ENCODE data around the gene MROH2A. TPM values are rescaled to one million over a fixed set of nuclear protein-coding genes. Genes with fewer than 3 reads are reported as not detected.

The MROH2A gene
- total and polyA plus RNA-seq, 2 donors = 0.32 to 7.3 TPM

- Histone ChIP-seq H3K4me3 (ENCODE audit: low read depth, low read length) (no peak overlapping the region), H3K36me3 (ENCODE audit: insufficient read depth) (no peaks in the 10 kb centered on the region), H3K27ac (ENCODE audit: low read depth) (no peak overlapping the region), H3K4me1 (ENCODE audit: insufficient read depth) (no peaks in the 10 kb centered on the region)
- no peak for DNase-seq (ENCODE audit: extremely low spot score)
- 81% methylated on average over 16 of the region's 16 CpGs for whole genome bisulfite sequencing
Measured at GRCh38 chr2:233846387-233847247, 68.5 kb downstream of the MROH2A start.

DNA sequence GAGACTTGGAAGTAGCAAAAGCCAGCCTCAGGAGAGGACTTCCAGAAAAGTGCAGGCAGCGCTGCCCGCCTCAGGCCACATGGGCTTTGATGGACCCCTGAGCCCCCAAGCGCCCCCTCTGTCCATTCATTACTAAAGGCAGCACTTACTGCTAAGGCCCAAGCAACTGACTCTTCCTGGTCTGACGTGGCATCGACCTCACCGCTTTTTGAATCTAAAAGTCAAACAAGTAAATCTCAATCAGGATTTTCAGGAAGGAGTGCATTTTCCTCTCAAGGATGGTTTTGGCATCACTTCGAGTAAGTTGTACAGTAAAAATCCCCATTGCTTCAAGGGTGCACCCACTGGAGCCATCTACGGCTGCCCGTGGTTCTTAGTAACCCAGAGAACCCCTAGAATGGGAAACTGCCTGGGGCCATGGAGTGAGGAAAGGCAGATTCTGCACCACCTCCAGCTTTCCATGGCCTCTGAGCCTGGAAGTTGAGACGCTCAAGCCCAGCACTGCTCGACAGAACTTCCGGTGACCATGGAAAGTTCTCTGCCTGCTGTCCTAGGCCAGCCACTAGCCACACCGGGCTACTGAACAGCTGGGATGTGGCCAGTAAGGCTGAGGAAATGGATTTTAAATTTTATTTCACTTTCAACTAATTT, 69.2 kb downstream of the MROH2A start:
- no peaks in the 10 kb centered on the region for H3K36me3 ChIP-seq (ENCODE audit: insufficient read depth)
- H3K27ac ChIP-seq (ENCODE audit: low read depth) = no peak overlapping the region
- no peak overlapping the region for H3K4me3 ChIP-seq (ENCODE audit: low read depth, low read length)
- no peaks in the 10 kb centered on the region for H3K4me1 ChIP-seq (ENCODE audit: insufficient read depth)
- WGBS = 98% methylated on average over 13 of the region's 13 CpGs
- DNase-seq (ENCODE audit: extremely low spot score) = no peak

GRCh38 chr2:233848276-233848675, 70.1 kb downstream of the MROH2A start:
- no peak overlapping the region for H3K4me3 ChIP-seq (ENCODE audit: low read depth, low read length)
- H3K27ac ChIP-seq (ENCODE audit: low read depth) = no peak overlapping the region
- no peak for DNase-seq (ENCODE audit: extremely low spot score)
- H3K36me3 ChIP-seq (ENCODE audit: insufficient read depth) = no peaks in the 10 kb centered on the region
- 95% methylated on average over 13 of the region's 13 CpGs for WGBS
- H3K4me1 ChIP-seq (ENCODE audit: insufficient read depth) = no peaks in the 10 kb centered on the region

- Histone ChIP-seq H3K36me3 (ENCODE audit: insufficient read depth) (no peaks in the 10 kb centered on the region), H3K4me3 (ENCODE audit: low read depth, low read length) (no peak overlapping the region)
Measured at GRCh38 chr2:233849607-233850271, 71.6 kb downstream of the MROH2A start.

GRCh38 chr2:233850745-233851144, 72.6 kb downstream of the MROH2A start:
- no peak overlapping the region for H3K4me3 ChIP-seq (ENCODE audit: low read depth, low read length)
- no peak for DNase-seq (ENCODE audit: extremely low spot score)
- H3K36me3 ChIP-seq (ENCODE audit: insufficient read depth) = no peaks in the 10 kb centered on the region
- H3K4me1 ChIP-seq (ENCODE audit: insufficient read depth) = no peaks in the 10 kb centered on the region
- no peak overlapping the region for H3K27ac ChIP-seq (ENCODE audit: low read depth)
- 92% methylated on average over 7 of the region's 7 CpGs for WGBS

More at GRCh38 chr2:233849607-233850271, 71.6 kb downstream of the MROH2A start:
- no peak for DNase-seq (ENCODE audit: extremely low spot score)
- 94% methylated on average over 13 of the region's 13 CpGs for WGBS
- H3K27ac ChIP-seq (ENCODE audit: low read depth) = no peak overlapping the region
- no peaks in the 10 kb centered on the region for H3K4me1 ChIP-seq (ENCODE audit: insufficient read depth)

DNA sequence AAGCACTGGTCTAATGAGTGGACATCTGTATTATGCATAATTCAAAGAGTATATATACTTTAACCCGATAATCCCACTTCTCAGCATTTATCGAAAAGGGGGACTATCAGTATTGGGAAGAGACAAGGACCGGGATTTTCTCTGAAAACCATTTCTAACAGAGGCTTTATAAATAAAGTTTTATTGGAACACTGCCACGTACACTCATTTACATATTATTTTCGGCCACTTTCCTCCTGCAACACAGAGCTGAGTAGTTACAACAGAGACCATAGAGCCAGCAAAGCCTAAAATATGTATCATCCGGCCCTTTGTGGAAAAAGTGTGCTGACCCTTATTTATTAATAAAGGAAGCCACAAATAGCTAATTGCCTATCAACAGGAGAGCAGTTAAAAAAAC, 73.0 kb downstream of the MROH2A start:
- Histone ChIP-seq H3K27ac (ENCODE audit: low read depth) (no peak overlapping the region), H3K4me1 (ENCODE audit: insufficient read depth) (no peaks in the 10 kb centered on the region), H3K36me3 (ENCODE audit: insufficient read depth) (no peaks in the 10 kb centered on the region), H3K4me3 (ENCODE audit: low read depth, low read length) (no peak overlapping the region)
- 95% methylated on average over 6 of the region's 6 CpGs for WGBS
- DNase-seq (ENCODE audit: extremely low spot score) = no peak

- H3K36me3 ChIP-seq (ENCODE audit: insufficient read depth) = no peaks in the 10 kb centered on the region
- 79% methylated on average over 3 of the region's 3 CpGs for WGBS
- no peak for DNase-seq (ENCODE audit: extremely low spot score)
- H3K27ac ChIP-seq (ENCODE audit: low read depth) = no peak overlapping the region
- no peak overlapping the region for H3K4me3 ChIP-seq (ENCODE audit: low read depth, low read length)
- no peaks in the 10 kb centered on the region for H3K4me1 ChIP-seq (ENCODE audit: insufficient read depth)
Measured at GRCh38 chr2:233852056-233852455, 73.9 kb downstream of the MROH2A start.

- Histone ChIP-seq H3K27ac (ENCODE audit: low read depth) (no peak overlapping the region), H3K4me1 (ENCODE audit: insufficient read depth) (no peaks in the 10 kb centered on the region), H3K36me3 (ENCODE audit: insufficient read depth) (no peaks in the 10 kb centered on the region), H3K4me3 (ENCODE audit: low read depth, low read length) (no peak overlapping the region)
- DNase-seq (ENCODE audit: extremely low spot score) = no peak
- WGBS = 37% methylated on average over 8 of the region's 8 CpGs
Measured at GRCh38 chr2:233853353-233853752, 75.2 kb downstream of the MROH2A start.

GRCh38 chr2:233853883-233854240, 75.7 kb downstream of the MROH2A start:
- peak overlapping the region; percentile 54 for H3K4me3 ChIP-seq (ENCODE audit: low read depth, low read length)
- under 1% methylated on average over 25 of the region's 25 CpGs for WGBS
- H3K36me3 ChIP-seq (ENCODE audit: insufficient read depth) = no peaks in the 10 kb centered on the region
- H3K27ac ChIP-seq (ENCODE audit: low read depth) = no peak overlapping the region
- no peak for DNase-seq (ENCODE audit: extremely low spot score)
- no peaks in the 10 kb centered on the region for H3K4me1 ChIP-seq (ENCODE audit: insufficient read depth)

DNA sequence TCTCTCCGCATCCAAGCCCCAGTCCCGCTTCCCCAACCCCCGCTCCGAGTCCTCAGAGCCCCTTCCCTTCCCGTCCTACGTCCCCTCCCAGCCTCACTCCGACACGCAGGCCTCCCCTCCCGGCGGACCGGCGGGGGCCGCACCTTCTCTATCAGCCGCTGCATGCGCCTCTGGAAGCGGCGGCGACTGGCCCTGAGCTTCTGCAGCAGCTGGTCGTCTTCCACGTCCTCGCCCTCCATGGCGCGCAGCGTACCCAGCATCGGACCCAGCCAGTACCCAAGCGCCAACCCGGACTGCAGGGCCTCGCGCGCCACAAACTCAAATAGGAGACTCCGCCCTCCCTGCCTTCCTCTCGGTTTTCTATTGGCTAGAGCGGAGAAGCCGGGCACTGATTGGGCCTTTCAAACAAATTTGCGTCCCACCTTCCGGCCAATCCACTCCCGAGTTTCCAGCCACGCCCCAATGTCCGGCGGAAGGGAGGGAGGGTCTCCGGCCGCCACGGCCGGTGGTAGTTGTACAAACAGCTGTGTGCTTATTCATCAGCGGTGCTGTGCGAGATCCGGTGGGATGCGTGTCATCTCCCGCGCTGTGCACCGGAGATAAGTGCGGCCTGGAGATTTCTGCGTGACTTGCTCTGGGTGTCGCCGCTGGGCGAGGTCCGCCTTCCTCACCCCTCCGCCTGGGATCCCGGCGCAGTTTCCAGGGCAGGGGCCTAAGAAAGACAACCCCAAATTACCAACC, 76.3 kb downstream of the MROH2A start, which contains the start of gene HJURP:
HJURP (minus strand) TSS at position 295 of the 741 bp plus-strand sequence; CDS start at position 260, 35 bp downstream.
- H3K4me1 ChIP-seq (ENCODE audit: insufficient read depth) = no peaks in the 10 kb centered on the region
- H3K4me3 ChIP-seq (ENCODE audit: low read depth, low read length) = peak within 1 kb of the TSS; percentile 54
- no peaks in the 10 kb centered on the region for H3K36me3 ChIP-seq (ENCODE audit: insufficient read depth)
- H3K27ac ChIP-seq (ENCODE audit: low read depth) = no peak within 1 kb of the TSS
- 1% methylated on average over 60 of the region's 60 CpGs for WGBS
- peak; percentile 91 for DNase-seq (ENCODE audit: extremely low spot score)

- H3K27ac ChIP-seq (ENCODE audit: low read depth) = no peak overlapping the region
- 85% methylated on average over 5 of the region's 5 CpGs for WGBS
- no peak for DNase-seq (ENCODE audit: extremely low spot score)
- H3K4me3 ChIP-seq (ENCODE audit: low read depth, low read length) = no peak overlapping the region
- H3K36me3 ChIP-seq (ENCODE audit: insufficient read depth) = no peaks in the 10 kb centered on the region
- no peaks in the 10 kb centered on the region for H3K4me1 ChIP-seq (ENCODE audit: insufficient read depth)
Measured at GRCh38 chr2:233855345-233855744, 77.2 kb downstream of the MROH2A start.

GRCh38 chr2:233856184-233856583, 78.1 kb downstream of the MROH2A start:
- Histone ChIP-seq H3K4me1 (ENCODE audit: insufficient read depth) (no peaks in the 10 kb centered on the region), H3K27ac (ENCODE audit: low read depth) (no peak overlapping the region), H3K36me3 (ENCODE audit: insufficient read depth) (no peaks in the 10 kb centered on the region), H3K4me3 (ENCODE audit: low read depth, low read length) (no peak overlapping the region)
- 96% methylated on average over 5 of the region's 5 CpGs for WGBS
- DNase-seq (ENCODE audit: extremely low spot score) = no peak

DNA sequence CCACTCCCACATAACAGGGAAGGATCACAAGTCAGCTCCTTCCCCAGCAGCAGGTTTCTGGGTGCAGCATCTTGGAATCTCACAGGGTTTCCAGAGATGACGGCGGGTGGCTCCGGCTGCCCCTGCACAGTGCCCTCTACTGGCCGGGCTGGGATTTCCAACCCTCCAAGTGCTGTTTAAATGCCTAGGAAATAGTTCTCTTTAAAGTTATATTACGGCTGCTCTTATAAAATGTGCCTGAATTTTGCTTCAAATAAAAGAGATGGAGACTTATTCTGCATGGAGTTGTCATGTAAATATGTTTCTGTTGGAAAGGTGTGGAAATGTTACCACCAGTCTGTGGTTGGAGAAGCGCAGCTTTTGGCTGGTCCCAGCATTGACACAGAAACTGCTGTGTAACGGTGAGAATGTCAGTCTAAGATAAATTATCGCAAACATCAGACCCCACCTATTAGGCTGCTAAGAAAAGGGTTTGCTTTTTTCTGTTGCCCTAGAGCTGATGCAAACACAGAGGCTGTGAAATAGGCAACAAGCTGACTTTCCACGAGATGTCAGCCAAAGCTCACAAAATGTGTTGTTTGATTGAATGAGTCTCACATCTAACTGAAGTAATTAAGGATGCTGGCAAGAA, 79.5 kb downstream of the MROH2A start:
- no peak for DNase-seq (ENCODE audit: extremely low spot score)
- WGBS = 45% methylated on average over 9 of the region's 9 CpGs
- Histone ChIP-seq H3K27ac (ENCODE audit: low read depth) (no peak overlapping the region), H3K4me1 (ENCODE audit: insufficient read depth) (no peaks in the 10 kb centered on the region), H3K4me3 (ENCODE audit: low read depth, low read length) (no peak overlapping the region), H3K36me3 (ENCODE audit: insufficient read depth) (no peaks in the 10 kb centered on the region)

Data from urinary bladder (tissue), 4 donors.